Cardiac septum (tissue), 1 donor: Measurements from ENCODE around the gene HIVEP2. TPM values are rescaled to one million over a fixed set of nuclear protein-coding genes. Genes with fewer than 3 reads are reported as not detected.

Experiments
- DNase-seq: peaks from one replicate; pipeline ENCODE4 v3.0.0-alpha.2; 2020; ENCODE audit warnings: low spot score
- intact Hi-C: fragments of 100-400 bp; cut with DNase I; formaldehyde crosslinking; loops from one replicate; pipeline ENCODE4 v1.14.0; 2022
- total RNA-seq: library from RNA; stranded (reverse); fragmentation: NEBNext Ultra II Directional; extraction: Animal tissue kit (Norgen Biotek cat#: 25700); gene quantifications from one replicate; pipeline ENCODE4 v1.2.1, GENCODE V29; 2021
- donor health status: DM: no; HTN: no; CAD: no.

HIVEP2 gene
- total RNA-seq, 1 donor from 2014 or later, result 25.7 TPM

GRCh38 chr6:142834853-142835252 lies 110.1 kb downstream of the HIVEP2 start:
- intact Hi-C loops, result no loop called here
- no peak for DNase-seq

- intact Hi-C loops, result no loop called here
- DNase-seq, result no peak
These were observed 111.2 kb downstream of the HIVEP2 start for GRCh38 chr6:142833798-142834197.

GRCh38 chr6:142833054-142833453 lies 111.9 kb downstream of the HIVEP2 start:
- no peak for DNase-seq
- intact Hi-C loops, result no loop called here

GRCh38 chr6:142830807-142831206 lies 114.2 kb downstream of the HIVEP2 start:
- no peak for DNase-seq
- intact Hi-C loops, result no loop called here

GRCh38 chr6:142830116-142830710 lies 114.8 kb downstream of the HIVEP2 start:
- intact Hi-C loops, result no loop called here
- no peak for DNase-seq

GRCh38 chr6:142829556-142829955 lies 115.4 kb downstream of the HIVEP2 start:
- intact Hi-C loops, result loop anchor here (5.0 to 10.0 kb wide), 2 partner anchors 55 to 118 kb away; partner anchors contain the start of gene HIVEP2
- no peak for DNase-seq

- intact Hi-C loops, result loop anchor here (5.0 to 10.0 kb wide), 2 partner anchors 57 to 119 kb away; partner anchors contain the start of gene HIVEP2
- no peak for DNase-seq
These were observed 117.0 kb downstream of the HIVEP2 start for GRCh38 chr6:142827991-142828390.

GRCh38 chr6:142827369-142827768 lies 117.6 kb downstream of the HIVEP2 start:
- intact Hi-C loops, result loop anchor here (5.0 to 10.0 kb wide), 2 partner anchors 57 to 120 kb away; partner anchors contain the start of gene HIVEP2
- no peak for DNase-seq

GRCh38 chr6:142825760-142826159 lies 119.2 kb downstream of the HIVEP2 start:
- intact Hi-C loops, result loop anchor here (5.0 to 10.0 kb wide), 2 partner anchors 59 to 122 kb away; partner anchors contain the start of gene HIVEP2
- no peak for DNase-seq

- no peak for DNase-seq
- intact Hi-C loops, result loop anchor here (10.0 kb wide), 1 partner anchor 60 kb away; no protein-coding TSS in a partner anchor
These were observed 120.5 kb downstream of the HIVEP2 start for GRCh38 chr6:142824426-142824825.

GRCh38 chr6:142823256-142823902 lies 121.6 kb downstream of the HIVEP2 start:
- no peak for DNase-seq
- intact Hi-C loops, result loop anchor here (10.0 kb wide), 1 partner anchor 61 kb away; no protein-coding TSS in a partner anchor

GRCh38 chr6:142822842-142823241 lies 122.1 kb downstream of the HIVEP2 start:
- intact Hi-C loops, result loop anchor here (10.0 kb wide), 1 partner anchor 62 kb away; no protein-coding TSS in a partner anchor
- no peak for DNase-seq

- intact Hi-C loops, result loop anchor here (10.0 kb wide), 1 partner anchor 62 kb away; no protein-coding TSS in a partner anchor
- DNase-seq, result no peak
These were observed 122.6 kb downstream of the HIVEP2 start for GRCh38 chr6:142822383-142822782.

- intact Hi-C loops, result loop anchor here (10.0 kb wide), 1 partner anchor 63 kb away; no protein-coding TSS in a partner anchor
- no peak for DNase-seq
These were observed 123.1 kb downstream of the HIVEP2 start for GRCh38 chr6:142821860-142822259.

GRCh38 chr6:142821164-142821716 lies 123.7 kb downstream of the HIVEP2 start:
- no peak for DNase-seq
- intact Hi-C loops, result loop anchor here (10.0 kb wide), 1 partner anchor 64 kb away; no protein-coding TSS in a partner anchor

- intact Hi-C loops, result loop anchor here (10.0 kb wide), 1 partner anchor 64 kb away; no protein-coding TSS in a partner anchor
- no peak for DNase-seq
These were observed 124.5 kb downstream of the HIVEP2 start for GRCh38 chr6:142820338-142821051.

GRCh38 chr6:142819603-142820337 lies 125.2 kb downstream of the HIVEP2 start:
- DNase-seq, result no peak
- intact Hi-C loops, result loop anchor here (10.0 kb wide), 1 partner anchor 65 kb away; no protein-coding TSS in a partner anchor

- intact Hi-C loops, result no loop called here
- no peak for DNase-seq
These were observed 128.5 kb downstream of the HIVEP2 start for GRCh38 chr6:142816486-142816885.

GRCh38 chr6:142816031-142816430 lies 128.9 kb downstream of the HIVEP2 start:
- no peak for DNase-seq
- intact Hi-C loops, result no loop called here
